Activated effector memory CD4-positive, alpha-beta T cell treated with Interleukin-2 at 50 U/mL for 16 hours (primary cell): ENCODE data around the gene AVL9.
"Not testable (repeated sequence)": the region's sequence is repeated elsewhere in the genome, so short reads cannot be mapped to it uniquely, and the experiment has no call there.

ENCODE experiments used
- DNase-seq: peaks from one replicate; pipeline ENCODE4 v3.0.0-alpha.2; 2020

AVL9 gene

DNA sequence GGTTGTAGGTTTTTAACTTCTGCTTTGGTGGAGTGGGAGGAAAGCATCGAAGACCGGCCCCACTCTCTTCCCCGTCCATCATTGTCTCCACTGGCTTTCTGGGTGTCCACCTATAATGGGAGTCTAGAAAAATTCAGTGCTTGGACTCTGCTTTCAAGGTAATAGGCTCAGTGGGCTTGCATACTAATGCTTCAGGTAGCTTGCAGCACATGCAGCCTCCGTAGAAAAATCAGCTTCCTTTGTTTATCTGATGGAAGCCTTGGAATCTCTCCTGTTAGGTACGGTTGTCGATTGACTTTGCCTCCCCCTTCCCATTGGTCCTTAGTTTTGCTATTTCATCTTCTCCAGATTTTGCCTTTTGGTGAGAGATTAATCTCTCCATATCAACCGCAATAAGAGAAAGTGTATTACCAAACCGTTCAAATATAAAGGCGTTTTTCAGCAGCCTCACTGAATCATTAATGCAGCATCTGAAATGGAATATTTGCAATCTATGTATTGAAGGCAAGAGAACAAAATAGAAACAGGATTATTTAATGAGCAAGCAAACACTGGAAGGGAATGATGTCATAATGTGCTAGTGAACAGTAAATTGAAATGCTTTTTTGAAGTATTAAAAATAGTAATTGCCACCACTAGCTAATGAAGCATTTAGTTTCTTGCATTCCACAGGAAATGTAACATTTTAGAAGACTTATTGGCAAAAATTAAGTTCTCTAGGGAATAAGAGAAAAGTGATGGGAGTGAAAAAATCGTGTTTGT lies 944 bp downstream of the AVL9 start:
- no peak for DNase-seq

DNA sequence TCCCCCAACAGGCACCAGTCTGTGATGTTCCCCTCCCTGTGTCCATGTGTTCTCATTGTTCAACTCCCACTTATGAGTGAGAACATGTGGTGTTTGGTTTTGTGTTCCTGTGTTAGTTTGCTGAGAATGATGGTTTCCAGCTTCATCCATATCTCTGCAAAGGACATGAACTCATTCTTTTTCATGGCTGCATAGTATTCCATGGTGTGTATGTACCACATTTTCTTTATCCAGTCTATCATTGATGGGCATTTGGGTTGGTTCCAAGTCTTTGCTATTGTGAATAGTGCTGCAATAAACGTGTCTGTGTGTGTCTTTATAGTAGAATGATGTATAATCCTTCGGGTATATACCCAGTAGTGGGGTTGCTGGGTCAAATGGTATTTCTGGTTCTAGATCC lies 4.5 kb downstream of the AVL9 start:
- not testable (repeated sequence) for DNase-seq

DNA sequence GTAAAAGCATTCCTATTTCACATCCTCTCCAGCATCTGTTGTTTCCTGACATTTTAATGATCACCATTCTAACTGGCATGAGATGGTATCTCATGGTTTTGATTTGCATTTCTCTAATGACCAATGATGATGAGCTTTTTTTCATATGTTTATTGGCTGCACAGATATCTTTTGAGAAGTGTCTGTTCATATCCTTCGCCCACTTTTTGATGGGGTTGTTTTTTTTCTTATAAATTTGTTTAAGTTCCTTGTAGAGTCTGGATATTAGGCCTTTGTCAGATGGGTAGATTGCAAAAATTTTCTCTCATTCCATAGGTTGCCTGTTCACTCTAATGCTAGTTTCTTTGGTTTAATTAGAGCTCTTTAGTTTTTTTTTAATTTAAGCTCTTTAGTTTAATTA lies 4.9 kb downstream of the AVL9 start:
- DNase-seq: not testable (repeated sequence)

DNA sequence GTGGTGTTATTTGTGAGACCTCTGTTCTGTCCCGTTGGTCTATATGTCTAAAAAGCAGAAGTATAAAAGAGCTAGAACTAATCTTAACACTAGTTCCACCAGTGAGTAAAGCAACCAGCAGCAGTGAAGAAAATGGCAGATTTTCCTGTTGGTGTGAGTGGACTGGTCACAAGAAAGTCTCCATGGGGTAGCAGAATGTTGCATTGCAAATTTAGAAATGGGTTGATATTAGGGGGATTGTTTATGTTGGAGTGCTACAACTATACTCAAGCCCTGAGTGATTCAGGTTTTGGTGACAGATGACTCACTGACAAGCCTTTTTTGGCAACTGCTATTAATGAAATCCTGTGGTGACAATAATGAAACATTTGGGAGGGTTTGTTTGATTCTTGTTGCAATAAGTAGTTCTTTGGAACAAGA lies 5.6 kb downstream of the AVL9 start:
- no peak for DNase-seq

DNA sequence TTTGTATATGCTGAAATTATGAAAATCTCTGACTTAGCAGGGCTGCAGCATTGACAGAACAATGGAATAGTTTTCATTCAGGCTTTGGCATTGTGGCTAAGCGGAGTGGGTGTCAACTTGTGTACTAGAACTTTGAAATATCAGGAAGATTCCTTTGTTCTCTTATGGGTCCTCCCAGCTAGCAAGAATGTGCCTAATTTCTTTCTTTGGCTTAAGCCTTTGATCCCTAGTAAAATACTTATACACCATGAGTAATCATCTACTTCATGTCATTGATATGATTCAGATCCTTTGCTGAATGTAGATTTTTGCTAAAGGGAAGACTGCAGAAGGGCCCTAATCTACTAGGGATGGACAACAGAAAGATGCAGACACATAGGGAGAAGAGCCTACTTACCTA lies 6.2 kb downstream of the AVL9 start:
- DNase-seq: no peak

DNA sequence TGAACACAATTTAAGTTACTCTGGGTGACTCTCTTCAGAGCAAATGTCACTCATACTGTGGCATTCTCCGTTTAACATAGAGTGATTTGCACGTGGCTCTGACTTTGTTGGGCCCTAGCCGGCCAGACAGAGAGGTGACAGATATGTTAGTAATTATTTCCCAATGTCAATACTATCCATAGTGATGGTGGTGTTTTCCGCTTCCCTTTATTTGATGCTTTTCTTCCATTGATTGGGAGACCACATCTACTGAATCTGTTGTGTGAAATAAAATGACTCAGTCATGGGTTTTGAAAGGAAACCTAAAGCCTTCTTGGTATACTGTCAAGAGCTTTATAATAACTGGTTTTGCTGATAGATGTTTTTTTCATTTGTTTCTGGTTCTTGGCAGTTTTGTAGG lies 7.4 kb downstream of the AVL9 start:
- DNase-seq: no peak

DNA sequence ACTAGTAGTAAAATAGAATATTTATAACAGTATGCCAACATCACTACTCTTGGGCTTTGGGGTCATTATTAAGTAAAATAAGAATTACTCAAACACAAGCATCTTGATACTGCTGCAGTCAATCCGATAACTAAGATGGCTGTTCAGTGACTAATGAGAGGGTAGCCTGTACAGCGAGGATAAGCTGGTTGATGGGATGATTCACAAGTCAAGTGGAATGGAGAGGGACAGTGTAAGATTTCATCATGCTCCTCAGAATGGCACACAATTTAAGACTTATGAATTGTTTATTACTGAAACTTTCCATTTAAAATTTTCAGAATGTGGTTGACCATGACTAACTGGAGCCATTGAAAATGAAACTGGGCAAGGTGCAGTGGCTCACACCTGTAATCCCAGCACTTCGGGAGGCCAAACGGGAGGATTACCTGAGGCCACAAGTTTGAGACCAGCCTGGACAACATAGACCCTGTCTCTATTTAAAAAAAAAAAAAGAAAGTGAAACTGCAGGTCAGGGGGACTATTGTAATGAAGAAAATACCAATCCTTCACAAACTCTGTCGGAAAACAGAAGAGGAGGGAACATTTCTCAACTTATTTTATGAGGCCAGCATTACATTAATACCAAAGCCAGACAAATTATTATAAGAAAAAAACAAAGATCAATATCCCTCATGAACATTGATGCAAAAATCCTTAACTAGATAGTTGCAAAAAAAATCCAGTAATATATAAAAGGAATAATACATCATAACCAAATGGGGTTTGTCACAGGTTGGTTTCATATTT lies 11.2 kb downstream of the AVL9 start:
- no peak for DNase-seq

DNA sequence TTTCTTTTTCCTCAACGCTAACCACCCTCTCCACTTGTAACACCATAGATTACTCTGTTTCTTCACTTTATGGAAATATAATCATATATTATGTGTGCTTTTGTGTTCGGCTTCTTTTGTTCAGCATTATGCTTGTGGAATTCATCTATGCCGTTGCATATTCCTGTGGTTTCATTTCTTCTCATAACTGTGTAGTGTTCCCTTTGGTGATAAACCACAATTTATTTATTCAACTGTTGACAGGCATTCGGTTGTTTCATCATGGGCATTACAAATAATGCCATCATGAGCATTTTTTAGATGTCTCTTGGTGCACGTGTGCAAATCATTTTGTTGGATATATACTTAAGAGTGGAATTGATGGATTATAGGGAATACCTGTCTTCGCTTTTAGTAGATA lies 12.1 kb downstream of the AVL9 start:
- no peak for DNase-seq

DNA sequence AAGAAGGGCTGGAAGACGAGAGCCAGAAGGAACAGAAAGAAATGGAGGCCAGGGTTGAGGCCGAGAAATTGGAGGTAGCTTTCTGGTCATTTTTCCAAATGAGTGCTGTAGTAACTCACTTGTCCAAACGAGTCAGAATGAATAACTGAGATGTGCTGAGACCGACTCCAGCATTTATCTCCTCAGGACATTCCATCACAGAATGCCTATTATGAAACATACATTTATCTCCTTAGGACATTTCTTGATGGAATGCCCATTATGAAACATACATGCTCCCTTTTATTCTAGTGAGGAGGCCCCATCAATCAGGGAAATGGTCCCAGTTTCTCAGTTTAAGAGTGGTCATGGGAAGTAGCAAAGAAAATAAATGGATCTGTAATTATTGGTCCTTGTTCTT lies 16.5 kb downstream of the AVL9 start:
- no peak for DNase-seq

DNA sequence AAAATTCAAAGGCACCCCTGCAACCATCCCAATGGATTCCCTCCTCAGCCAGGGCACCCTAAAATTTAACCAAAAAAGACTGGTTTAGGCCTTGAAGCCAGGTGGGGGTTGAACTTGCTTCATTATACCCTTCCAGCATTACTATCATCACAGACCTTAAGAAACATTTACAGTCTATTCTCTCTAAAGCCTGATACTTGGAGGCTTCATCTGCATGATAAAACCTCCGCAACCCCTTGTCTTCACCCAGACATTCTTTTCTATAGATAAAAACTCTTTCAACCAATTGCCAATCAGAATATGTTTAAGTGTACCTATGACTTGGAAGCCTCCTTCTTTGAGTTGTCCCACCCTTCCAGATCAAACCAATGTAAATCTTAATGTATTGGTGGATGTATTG lies 17.9 kb downstream of the AVL9 start:
- DNase-seq: no peak

DNA sequence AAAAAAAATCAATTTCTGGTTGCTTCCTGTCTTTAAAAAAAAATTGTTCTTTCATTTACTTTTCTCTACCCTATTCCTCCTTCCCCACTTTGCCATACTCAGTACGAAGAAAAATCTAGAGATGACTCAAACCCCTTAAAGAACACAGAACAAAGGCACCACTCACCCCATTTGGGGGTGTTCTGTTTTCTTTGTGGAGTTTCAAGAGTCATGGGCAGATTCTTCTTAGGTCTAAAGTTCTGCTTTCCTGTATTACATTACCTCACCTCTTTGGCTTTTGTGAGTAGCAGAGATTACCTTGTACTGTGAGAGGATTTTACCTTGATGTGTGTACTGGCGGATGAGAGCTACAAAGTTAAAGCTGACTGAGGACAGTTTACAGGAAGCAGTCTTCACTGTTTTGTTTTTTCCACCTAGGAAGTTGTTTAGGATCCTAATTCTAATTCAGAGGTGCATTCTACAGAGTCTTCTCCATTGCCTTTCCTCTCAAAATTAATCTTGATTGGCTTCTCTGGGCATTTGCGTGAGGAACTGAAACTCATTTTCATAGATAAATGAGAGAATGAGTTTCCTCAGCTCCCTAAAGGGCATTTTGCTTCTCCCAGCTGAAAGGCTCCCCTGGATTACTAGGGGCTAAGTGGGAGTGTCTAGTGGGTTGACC lies 20.7 kb downstream of the AVL9 start:
- DNase-seq: no peak

DNA sequence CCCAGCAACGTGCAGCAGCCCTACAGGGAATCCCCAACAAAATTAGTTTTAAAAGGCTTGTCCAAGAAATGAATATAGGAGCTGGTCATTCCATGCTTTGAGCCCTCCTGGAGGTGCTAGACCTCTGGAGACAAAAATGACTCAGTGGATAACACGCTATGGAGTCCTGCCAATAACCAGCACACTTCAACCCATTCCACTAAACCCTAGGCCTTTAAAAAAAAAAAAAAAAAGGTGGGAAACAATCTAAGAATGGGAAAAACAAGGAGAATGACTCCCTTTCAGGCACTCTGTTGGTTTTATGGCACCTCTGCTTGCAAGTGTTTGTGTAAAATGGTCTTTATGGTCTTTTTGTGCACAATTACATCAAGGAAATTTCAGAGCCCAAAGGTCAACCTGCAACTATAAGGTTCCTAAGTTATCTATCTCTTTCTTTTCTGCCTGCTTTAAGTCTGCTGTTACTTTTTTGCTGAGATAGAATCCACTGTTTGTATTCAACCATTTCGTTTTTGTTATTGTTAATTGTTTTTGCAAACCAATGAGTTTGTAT lies 21.3 kb downstream of the AVL9 start:
- no peak for DNase-seq

DNA sequence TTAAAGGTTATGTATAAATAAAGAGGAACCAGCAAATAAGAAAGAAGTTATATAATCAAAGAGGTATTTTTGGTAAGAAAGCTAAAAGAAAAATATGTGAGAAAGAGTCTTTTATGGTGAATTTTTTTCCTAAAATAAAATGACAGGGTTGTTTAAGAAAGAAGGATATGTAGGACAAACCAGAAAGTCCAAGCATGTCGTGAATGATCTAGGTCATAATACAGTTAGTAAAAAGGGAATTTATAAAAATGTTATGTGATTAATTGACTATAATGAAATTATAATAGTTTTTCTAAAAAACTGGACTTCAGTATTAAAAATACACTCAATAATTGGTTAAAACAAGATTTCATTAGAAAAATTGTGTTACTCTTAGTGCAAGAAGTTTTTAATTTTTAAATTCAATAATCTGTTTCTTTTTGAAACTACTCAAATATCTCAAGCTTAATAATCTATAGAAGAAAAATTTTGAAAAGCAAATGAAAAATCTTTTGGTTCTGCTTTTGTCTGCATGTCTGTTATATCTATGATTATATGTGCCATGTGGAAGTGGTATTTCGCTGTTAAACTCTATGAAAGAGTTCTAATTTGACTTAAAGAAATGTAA lies 23.3 kb downstream of the AVL9 start:
- DNase-seq: no peak

DNA sequence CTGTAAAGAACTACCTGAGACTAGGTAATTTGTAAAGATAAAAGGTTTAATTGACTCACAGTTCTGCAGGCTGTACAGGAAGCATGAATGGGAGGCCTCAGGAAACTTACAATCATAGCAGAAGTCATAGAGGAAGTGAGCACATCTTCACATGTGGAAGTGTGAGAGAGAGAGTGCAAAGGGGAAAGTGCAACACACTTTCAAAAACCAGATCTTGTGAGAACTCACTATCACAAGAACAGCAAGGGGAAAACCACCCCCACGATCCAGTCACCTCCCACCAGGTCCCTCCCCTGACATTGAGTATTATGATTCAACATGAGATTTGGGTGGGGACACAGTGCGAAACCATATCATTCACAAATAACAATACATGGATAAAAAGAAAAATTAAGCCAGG lies 24.5 kb downstream of the AVL9 start:
- DNase-seq: no peak

DNA sequence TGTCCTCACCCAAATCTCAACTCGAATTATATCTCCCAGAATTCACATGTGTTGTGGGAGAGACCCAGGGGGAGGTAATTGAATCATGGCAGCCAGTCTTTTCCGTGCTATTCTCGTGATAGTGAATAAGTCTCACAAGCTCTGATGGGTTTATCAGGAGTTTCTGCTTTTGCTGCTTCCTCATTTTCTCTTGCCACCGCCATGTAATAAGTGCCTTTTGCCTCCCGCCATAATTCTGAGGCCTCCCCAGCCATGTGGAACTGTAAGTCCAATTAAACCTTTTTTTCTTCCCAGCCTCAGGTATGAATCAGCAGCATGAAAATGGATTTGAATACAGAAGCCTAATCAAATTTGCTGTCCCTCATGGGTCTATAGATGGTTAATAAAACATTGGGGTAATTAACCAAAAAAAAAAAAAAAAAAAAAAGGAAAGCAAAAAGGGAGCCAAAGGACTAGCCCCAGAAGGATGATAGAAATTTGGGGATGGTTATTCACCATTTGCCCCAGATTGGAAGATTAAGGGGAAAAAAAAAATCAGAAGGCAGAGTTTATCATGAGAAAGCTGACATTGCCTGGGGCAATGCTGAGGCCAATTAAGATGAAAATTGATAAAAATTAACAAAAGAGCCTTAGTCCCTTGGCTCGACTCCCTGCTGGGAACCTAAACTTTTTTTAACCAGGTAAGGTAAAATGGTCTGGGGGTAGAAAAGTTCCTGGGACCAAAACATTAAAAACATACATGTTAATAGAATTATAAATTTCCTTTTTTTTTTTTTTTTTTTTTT lies 27.6 kb downstream of the AVL9 start:
- no peak for DNase-seq

DNA sequence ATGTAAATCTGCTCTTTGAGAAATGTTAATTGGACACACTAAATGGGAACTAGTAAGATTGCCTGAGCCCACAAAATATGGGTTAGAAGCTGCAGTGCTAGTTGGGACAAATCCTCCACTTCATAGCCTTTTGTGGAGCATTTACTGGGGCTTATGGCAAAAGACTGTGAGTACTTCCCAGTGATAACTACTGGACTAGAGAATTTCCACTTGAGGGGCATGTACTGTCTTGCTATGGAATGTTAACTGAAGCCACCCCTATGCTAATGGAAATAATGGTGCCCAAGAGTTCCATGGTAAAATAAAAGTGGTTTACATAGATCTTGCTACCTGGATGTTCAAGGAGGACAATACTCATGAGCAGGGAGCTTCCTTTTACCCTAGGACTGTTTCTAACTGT lies 29.3 kb downstream of the AVL9 start:
- DNase-seq: no peak

DNA sequence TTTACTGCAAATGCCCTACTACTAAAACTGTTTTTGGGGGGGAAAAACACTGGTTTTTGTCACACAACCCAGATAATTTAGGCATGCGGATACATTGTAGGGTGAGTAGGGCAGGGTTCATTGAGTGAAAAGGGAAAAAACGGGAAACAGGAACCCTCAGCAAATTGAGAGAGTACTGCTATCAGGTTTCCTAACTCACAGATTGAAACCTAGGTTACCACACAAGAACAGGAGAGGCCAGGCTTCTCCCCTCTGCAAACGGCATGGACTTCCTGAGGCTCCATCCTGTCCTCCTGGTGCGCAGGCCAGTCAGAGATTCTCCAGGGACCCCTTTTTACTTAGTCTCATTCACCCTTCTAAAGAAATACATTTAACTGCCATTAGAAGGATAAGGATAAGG lies 30.6 kb downstream of the AVL9 start:
- DNase-seq: no peak

DNA sequence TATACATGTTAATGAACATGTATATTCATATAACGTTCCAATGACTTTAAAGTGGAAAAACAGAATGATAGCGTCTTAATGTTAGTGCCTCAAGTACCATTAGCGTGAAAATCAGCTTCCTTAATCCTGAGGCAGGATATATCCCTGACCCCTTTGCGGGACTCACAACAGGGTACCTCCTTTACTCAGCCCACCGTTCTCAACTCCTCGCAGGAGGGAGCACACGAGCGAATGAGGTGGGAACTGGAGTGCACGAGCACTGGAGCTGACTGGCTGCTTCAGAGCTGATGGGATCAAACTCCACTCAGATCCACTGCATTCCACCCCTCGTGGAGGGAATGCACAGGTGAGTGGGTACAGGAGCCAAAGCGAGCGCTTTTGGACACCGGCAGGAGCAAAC lies 36.1 kb downstream of the AVL9 start:
- no peak for DNase-seq

DNA sequence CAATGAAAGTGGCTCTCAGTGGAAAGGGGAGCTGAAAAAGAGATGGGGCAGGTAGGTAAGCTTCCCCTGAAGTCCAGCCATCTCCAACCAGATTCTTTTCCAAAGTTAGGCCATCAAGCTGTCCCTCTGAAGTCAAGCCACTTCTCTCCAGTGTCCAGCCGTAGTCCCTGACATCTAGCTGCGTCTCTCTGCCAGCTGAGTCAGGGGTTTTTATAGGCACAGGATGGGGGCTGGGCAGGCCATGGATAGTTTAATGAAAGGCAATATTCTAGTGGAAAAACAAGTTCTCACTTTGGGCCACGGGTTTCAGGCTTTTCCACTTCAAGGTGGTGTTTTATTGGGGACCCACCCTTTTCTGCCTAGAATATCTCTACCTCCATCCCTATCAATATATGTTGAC lies 36.8 kb downstream of the AVL9 start:
- no peak for DNase-seq

DNA sequence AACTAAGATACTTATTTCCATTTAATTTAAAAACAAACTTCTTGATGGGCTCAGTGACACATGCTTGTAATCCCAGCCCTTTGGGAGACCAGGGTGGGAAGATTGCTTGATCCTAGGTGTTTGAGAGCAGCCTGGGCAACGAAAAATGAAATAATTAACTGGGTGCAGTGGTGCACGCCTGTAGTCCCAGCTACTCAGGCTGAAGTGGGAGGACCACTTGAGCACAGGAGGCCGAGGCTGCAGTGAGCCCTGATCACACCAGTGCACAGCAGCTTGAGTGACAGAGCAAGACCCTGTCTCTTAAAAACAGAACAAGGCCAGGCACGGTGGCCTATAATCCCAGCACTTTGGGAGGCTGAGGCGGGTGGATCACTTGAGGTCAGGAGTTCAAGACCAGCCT lies 37.4 kb downstream of the AVL9 start:
- DNase-seq: no peak

DNA sequence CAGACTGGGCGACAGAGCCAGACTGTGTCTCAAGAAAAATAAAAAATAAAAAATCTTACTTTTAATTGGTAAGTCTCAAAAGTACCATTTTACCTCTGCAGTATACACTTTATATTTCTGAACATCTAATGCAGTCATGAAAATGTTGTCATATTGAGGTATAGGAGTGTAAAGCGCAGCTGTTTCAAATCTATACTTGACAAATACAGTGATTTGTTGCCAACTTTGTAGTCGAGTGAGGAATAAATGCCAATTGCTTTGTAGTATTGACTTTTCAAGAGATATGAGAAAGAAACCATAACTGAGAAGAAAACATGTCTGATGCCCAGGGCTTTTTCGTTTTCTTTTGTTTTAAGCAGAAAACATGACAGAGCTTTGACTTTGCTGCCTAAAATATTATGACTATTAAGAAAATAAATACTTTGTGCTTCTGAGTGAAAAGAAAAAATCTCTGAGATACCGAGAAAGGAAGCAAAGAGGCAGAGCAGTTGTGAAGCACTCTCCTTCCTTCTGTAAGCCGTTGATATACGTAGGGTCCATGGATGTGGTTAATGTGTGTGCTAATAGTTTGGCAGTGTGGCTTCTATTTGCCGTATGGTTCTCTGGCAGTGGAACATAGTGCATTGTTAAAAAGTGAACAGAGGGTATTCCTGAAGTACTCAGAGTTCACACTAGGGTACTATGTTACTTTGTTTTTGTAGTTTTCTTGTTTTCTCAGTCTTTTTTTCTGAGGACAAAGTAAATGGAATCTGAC lies 38.2 kb downstream of the AVL9 start:
- DNase-seq: no peak
